NCI-H2171 (cell line): ENCODE data around the gene CASK.
"Not testable (repeated sequence)": the region's sequence is repeated elsewhere in the genome, so short reads cannot be mapped to it uniquely, and the experiment has no call there.

ENCODE experiments used
- DNase-seq: peaks from one replicate; lab custom pipeline; 2025; lab: John Stamatoyannopoulos, UW

CASK gene

GRCh38 chrX:41621222-41621723 is 302.1 kb downstream of the CASK start:
- no peak for DNase-seq

DNA sequence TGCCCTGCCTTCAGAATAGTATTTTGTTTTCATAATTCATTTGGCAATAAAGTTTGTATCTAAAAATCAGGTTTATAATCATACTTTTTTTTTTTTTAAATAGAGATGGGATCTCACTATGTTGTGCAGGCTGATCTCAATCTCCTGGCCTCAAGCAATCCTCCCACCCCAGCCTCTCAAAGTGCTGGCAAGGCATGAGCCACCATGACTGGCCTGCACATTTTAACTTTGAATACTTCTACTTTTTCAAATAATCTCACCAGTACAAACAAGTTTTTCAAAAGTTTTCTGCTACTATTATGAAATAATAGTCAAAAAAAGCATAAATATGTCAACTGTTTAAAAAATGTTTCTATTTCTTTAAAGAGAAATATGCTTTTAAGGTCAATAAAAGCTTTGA is 304.1 kb downstream of the CASK start:
- no peak for DNase-seq

GRCh38 chrX:41616935-41617334 is 306.4 kb downstream of the CASK start:
- no peak for DNase-seq

DNA sequence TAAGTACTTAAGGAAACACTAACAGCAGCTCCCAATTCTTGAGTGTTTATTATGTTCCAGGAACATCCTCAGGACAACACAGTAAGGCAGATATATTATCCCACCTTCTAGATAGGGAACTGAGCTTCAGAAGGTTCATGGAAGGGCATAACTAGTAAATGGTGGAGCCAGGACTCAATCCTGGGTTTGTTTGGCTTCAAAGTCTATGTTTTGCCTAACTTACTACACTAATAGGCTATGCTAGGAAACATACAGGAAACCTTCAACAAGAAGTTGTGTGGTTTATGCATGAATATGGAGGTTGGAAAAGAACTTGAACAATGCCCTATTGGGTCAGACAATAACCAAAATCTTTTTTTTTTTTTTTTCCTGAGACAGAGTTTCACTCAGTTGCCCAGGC is 307.1 kb downstream of the CASK start:
- no peak for DNase-seq

DNA sequence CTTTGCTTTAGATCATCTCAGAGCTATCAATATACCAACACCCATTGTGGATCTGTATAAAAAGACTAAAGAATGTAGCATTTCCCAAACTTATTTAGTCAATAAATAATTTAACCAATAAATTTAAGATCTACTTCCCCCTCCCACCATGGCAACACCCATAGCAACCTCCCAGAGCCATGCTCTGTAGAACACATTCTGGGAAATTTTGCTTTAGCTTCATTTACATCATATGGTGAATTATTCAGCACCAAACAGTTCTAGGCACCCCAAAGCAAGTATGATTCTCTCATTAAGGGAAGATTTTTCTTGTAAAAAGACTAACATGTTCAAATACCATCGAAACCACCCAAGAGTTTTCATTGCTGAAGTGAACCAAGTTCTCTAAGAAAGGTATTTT is 315.1 kb downstream of the CASK start:
- DNase-seq = no peak

GRCh38 chrX:41607264-41607832 is 316.0 kb downstream of the CASK start:
- DNase-seq = no peak

DNA sequence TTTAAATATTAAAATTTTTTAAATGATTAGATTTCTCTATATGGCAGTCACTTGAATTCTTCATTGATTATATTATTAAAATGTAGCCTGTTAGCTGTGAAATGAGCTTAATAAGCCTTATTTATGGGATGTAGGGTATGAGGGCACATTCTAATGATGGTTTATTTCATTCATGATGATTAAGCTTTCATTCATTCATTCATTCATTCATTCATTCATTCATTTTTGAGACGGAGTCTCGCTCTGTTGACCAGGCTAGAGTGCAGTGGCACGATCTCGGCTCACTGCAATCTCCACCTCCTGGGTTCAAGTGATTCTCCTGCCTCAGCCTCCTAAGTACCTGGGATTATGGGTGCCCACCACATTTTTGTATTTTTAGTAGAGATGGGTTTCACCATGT is 317.3 kb downstream of the CASK start:
- not testable (repeated sequence) for DNase-seq

- no peak for DNase-seq
Observed at GRCh38 chrX:41604766-41605543, 318.4 kb downstream of the CASK start.

- DNase-seq = no peak
Observed at GRCh38 chrX:41604177-41604576, 319.2 kb downstream of the CASK start.

DNA sequence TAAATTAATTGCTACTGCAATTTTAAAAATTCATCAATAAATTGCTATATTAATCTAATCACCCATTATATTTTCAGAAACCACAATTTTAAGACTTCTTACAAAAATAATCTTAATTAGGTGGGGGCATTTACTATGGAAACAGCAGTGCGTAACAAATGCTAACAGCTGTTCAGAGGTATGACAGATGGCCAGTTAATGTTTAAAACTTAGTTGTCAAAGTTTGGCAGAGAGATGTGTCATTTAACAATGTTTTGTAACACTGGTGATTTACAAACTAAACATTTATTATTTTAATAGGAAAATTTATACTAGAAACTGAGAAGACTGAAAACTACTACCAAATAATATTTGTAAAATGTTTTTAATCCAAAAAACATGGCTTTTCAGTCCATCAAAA is 319.8 kb downstream of the CASK start:
- DNase-seq = peak; percentile 1

- DNase-seq = peak; percentile 0
Observed at GRCh38 chrX:41602816-41603345, 320.5 kb downstream of the CASK start.

DNA sequence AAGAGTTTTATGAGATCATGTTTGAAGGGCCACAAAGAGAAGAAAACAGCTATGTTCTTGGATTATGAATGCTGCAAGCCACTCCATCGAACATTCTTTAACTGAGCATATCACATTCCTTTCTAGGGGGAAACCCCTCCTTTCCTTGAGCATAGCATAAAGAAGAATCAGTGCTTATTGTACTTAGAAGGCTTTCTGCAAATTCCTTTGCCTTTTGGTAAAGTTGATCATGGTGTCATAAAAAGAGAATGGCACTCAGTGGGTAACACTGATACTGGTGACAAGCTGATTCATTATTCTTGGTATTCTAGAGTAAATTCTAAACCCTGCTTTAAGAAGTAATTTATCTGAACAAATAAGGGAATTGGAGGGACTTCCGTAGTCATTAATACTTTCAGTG is 323.1 kb downstream of the CASK start:
- no peak for DNase-seq

DNA sequence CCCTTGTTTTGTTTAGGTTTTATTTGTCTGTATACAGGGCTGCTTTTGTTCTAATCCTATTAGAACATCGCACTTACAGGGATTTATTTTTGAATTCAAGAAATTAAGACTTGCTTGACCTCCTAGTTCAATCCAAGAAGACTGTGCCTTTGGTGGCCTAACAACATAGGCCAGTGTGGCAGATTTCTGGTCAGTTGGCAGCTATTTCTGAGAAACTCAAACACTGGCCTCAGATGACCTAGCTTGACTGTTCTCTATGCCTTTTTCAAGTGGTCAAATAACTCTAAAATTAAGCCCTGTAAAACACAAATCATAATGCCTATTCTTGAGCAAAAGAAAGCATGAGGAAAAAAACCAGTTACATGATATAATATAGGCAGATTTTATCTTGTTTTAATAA is 323.8 kb downstream of the CASK start:
- DNase-seq = no peak

- DNase-seq = no peak
Observed at GRCh38 chrX:41596596-41596995, 326.8 kb downstream of the CASK start.

GRCh38 chrX:41594634-41595033 is 328.7 kb downstream of the CASK start:
- DNase-seq = no peak

DNA sequence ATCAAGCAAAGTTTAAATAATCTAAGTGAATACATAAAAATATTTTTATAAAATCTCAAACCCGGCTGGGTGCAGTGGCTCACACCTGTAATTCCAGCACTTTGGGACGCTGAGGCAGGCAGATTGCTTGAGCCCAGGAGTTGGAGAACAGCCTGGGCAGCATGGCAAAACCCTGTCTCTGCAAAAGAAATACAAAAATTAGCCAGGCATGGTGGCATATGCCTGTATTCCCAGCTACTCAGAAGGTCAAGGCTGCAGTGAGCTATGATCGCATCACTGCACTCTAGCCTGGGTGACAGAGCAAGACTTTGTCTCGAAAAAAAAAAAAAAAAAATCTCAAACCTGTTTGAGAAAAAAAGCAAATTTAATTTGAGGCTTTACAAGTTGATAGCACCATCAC is 331.4 kb downstream of the CASK start:
- no peak for DNase-seq

- DNase-seq = no peak
Observed at GRCh38 chrX:41590641-41591040, 332.7 kb downstream of the CASK start.

DNA sequence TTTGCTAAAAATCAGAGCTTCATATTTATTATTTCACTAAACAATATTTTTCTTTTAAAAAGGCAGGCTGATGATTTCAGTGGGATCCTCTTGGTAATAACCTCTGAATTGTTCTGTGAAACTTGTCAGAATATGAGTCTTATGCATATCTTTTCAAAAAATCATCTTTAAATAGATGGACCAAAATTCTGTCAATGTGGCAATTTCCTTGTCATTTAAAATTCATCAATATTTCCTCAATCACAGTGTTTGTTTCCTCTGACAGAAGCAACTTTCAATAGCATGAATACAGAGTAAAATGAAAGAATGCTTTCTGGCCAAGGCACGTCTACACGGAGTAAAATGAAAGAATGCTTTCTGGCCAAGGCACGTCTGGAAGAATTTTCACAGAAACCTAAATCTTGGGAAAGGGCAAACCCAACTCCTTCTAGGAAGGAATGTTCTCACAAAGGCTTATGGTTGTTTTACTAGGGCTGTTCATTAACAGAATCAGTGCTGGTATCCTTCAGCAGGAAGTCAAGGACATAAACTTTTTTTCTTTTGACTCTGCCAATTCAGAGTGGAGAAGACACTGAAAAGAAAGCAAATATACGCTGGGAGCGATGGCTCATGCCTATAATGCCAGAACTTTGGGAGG is 333.6 kb downstream of the CASK start:
- DNase-seq = no peak

DNA sequence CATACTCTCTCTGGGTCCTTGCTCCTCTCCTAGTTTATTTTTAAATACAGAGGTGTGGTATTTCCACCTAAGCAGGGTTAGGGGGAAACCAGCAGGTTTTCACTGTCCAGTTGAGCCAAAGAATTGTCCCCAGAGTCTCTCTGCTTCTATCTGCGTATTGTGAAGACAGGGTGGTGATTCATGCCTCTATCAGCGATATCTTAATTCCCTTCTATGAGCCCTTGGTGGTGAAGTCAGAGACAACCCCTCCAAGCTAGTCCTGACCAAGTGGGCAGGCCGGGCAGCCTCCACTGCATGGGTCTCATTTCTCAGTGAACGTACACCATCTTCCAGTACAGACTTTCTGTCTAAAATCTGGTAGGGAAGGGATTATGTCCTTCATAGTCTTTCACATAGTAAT is 335.1 kb downstream of the CASK start:
- DNase-seq = no peak

- no peak for DNase-seq
Observed at GRCh38 chrX:41580423-41581064, 342.8 kb downstream of the CASK start.

DNA sequence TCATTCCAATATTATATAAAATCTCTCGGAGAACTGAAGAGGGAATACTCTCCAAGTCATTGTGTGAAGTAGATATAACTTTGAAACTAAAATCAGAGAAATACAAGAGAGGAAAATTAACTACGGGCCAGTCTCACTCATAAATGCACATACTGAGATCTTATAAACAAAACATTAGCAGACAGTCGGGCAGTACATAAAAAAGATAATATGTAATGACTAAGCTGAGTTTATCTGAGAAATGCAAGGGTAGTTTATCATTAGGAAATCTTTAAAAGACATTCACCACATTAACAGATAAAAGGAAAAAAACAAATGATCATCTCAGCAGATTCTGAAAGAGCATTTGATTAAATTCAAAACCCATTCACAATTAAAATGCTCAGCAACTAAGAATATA is 359.5 kb downstream of the CASK start:
- no peak for DNase-seq

DNA sequence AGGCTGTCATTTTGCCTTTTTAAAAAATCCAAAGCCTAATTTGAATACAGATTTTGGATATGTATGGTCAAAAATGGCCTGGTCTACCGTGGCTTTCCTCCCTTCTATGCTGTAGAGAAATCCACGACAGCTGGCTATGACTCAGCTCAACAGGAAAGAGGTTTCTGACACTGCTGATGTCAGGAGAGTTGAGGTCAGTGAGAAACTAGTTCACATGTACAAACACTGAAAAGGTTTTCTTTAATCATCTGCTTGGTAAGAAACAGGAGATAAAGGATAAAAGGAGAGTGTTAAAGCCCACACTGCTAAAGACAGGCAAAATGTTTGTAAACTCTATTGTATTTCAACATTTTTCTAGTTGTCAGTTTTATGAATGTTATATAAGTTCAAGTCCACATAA is 362.3 kb downstream of the CASK start:
- no peak for DNase-seq
